ENCODE measurements around the gene DAPK2. TPM values are rescaled to one million over a fixed set of nuclear protein-coding genes. Genes with fewer than 3 reads are reported as not detected.

Gene DAPK2
- total and polyA plus RNA-seq, 2 of the 13 experiments (the other 11 are each of a cell fraction or from before 2014, with no cell fraction given), result 0.33 to 0.63 TPM

GRCh38 chr15:63870487-63871209 lies 175.6 kb downstream of the DAPK2 start (continued):
- TF ChIP-seq MTA3 (CRISPR knock-in tag; IDR thresholded peaks at IDR 0.05) (peak; percentile 85; the same call in 1 of the 2 replicates), ETV6 (CRISPR knock-in tag; conservative IDR thresholded peaks at IDR 0.05) (peak; percentile 96), RXRA (CRISPR knock-in tag; IDR thresholded peaks at IDR 0.05) (0 out of 2 replicates have a peak, but pooled peaks have one; percentile 33), TEAD3 (CRISPR knock-in tag; optimal IDR thresholded peaks at IDR 0.05; ENCODE audit: borderline replicate concordance) (peak; percentile 60), JUNB (CRISPR knock-in tag; IDR thresholded peaks at IDR 0.05; ENCODE audit: borderline replicate concordance) (no peak), SRF (IDR thresholded peaks at IDR 0.05; ENCODE audit: low read depth, low read length) (no peak), MYPOP (CRISPR knock-in tag; IDR thresholded peaks at IDR 0.05) (peak; percentile 77; the same call in 1 of the 2 replicates), XBP1 (CRISPR knock-in tag; IDR thresholded peaks at IDR 0.05) (peak; percentile 84; the same call in 1 of the 2 replicates), ZBTB34 (CRISPR knock-in tag; IDR thresholded peaks at IDR 0.05) (no peak), GATAD1 (CRISPR knock-in tag; IDR thresholded peaks at IDR 0.05) (peak; percentile 58; the same call in 1 of the 2 replicates), PLRG1 (conservative IDR thresholded peaks at IDR 0.05) (no peak), ISX (CRISPR knock-in tag; conservative IDR thresholded peaks at IDR 0.05) (0 out of 2 replicates have a peak, but pooled peaks have one; percentile 66), POGK (CRISPR knock-in tag; conservative IDR thresholded peaks at IDR 0.05) (0 out of 2 replicates have a peak, but pooled peaks have one; percentile 27), PITX1 (CRISPR knock-in tag; IDR thresholded peaks at IDR 0.05) (peak; percentile 33; the same call in 1 of the 2 replicates), ZNF281 (CRISPR knock-in tag; IDR thresholded peaks at IDR 0.05; ENCODE audit: borderline replicate concordance) (peak; percentile 77), NAIF1 (CRISPR knock-in tag; IDR thresholded peaks at IDR 0.05; ENCODE audit: borderline replicate concordance) (no peak), KLF11 (CRISPR knock-in tag; IDR thresholded peaks at IDR 0.05) (peak; percentile 94; the same call in 1 of the 2 replicates), ZNF124 (CRISPR knock-in tag; IDR thresholded peaks at IDR 0.05) (no peak), TERF1 (CRISPR knock-in tag; IDR thresholded peaks at IDR 0.05) (no peak), ZNF577 (CRISPR knock-in tag; IDR thresholded peaks at IDR 0.05; ENCODE audit: borderline replicate concordance, low read depth) (no peak), TBX2 (CRISPR knock-in tag; IDR thresholded peaks at IDR 0.05; ENCODE audit: borderline replicate concordance) (peak; percentile 51; the same call in 1 of the 2 replicates), ZNF652 (CRISPR knock-in tag; IDR thresholded peaks at IDR 0.05; ENCODE audit: borderline replicate concordance, low read depth) (peak; percentile 23; the same call in 1 of the 2 replicates)

Measured in HepG2 (cell line).